H1 (cell line): Measurements from ENCODE around the gene PDE4C. TPM values are rescaled to one million over a fixed set of nuclear protein-coding genes. Genes with fewer than 3 reads are reported as not detected.

Experiments used
- CTCF ChIA-PET: fragments of 300-600 bp; sonication (Branson Sonifier 250); formaldehyde crosslinking; loops from one replicate; lab custom pipeline; 2021; ENCODE audit not compliant: partially characterized antibody; lab: Charles Lee
- POLR2A ChIA-PET: fragments of 300-600 bp; sonication (Branson Sonifier 250); formaldehyde crosslinking; loops from one replicate; lab custom pipeline; 2021; ENCODE audit warnings: inconsistent platforms; ENCODE audit not compliant: partially characterized antibody; lab: Charles Lee
- DNase-seq, 2 experiments: peaks; one replicate each; pipeline versions ENCODE4 v3.0.0 to v3.0.0-alpha.2; 2010 to 2022; ENCODE audit warnings: low spot score in 2 of 2, low read depth in 1 of 2, mixed read lengths in 1 of 2
- FAIRE-seq: peaks from 2 replicates; lab custom pipeline; 2011; peaks lifted over from hg19 to GRCh38; lab: Jason Lieb, UNC
- H2AFZ ChIP-seq: 2 replicates; pipeline ENCODE4 v1.8.1; 2012; ENCODE audit warnings: low read length, inconsistent platforms
- H2AK5ac ChIP-seq: 2 replicates; pipeline ENCODE4 v1.6.1; 2013; ENCODE audit warnings: low read depth, low read length
- H2BK120ac ChIP-seq: replicated peaks from 2 replicates; pipeline ENCODE3; 2013; ENCODE audit warnings: low read depth, low read length, inconsistent platforms
- H2BK12ac ChIP-seq: 2 replicates; pipeline ENCODE4 v1.6.1; 2013; ENCODE audit warnings: low read depth, low read length
- H2BK15ac ChIP-seq: 2 replicates; pipeline ENCODE4 v1.6.1; 2013; ENCODE audit warnings: low read length
- H2BK20ac ChIP-seq: 2 replicates; pipeline ENCODE4 v1.6.1; 2013; ENCODE audit warnings: low read length
- H2BK5ac ChIP-seq: 2 replicates; pipeline ENCODE4 v1.6.1; 2013; ENCODE audit warnings: low read depth, low read length
- H3K14ac ChIP-seq: 2 replicates; pipeline ENCODE4 v1.6.1; 2013; ENCODE audit warnings: inconsistent platforms; ENCODE audit not compliant: insufficient read length
- H3K18ac ChIP-seq: 2 replicates; pipeline ENCODE4 v1.6.1; 2013; ENCODE audit warnings: low read length; ENCODE audit errors: extremely low read depth
- H3K23ac ChIP-seq: 2 replicates; pipeline ENCODE4 v1.6.1; 2013; ENCODE audit warnings: inconsistent platforms; ENCODE audit not compliant: insufficient read length
- H3K23me2 ChIP-seq: 2 replicates; pipeline ENCODE4 v1.6.1; 2013; ENCODE audit warnings: low read depth, low read length
- H3K27ac ChIP-seq: 2 replicates; pipeline ENCODE4 v1.6.1; 2011; ENCODE audit warnings: low read depth, low read length, inconsistent platforms
- H3K27me3 ChIP-seq, 4 experiments: replicated peaks in 1 of 4; 1 replicate in 1 of 4; 2 replicates in 3 of 4; pipeline versions ENCODE4 v1.6.1 to v1.8.1; 2011 to 2013; ENCODE audit warnings: low read length in 3 of 4, mild to moderate bottlenecking in 3 of 4, inconsistent platforms in 2 of 4, mixed read lengths in 2 of 4, moderate library complexity in 1 of 4; ENCODE audit not compliant: control insufficient read depth in 3 of 4, insufficient read depth in 3 of 4; ENCODE audit errors: extremely low read depth in 1 of 4
- H3K36me3 ChIP-seq, 4 experiments: 2 replicates each; pipeline versions ENCODE4 v1.6.1 to v1.8.1; 2011 to 2013; ENCODE audit warnings: mild to moderate bottlenecking in 4 of 4, low read length in 3 of 4, moderate library complexity in 2 of 4, control low read depth in 1 of 4, inconsistent platforms in 1 of 4; ENCODE audit not compliant: insufficient read depth in 4 of 4, control insufficient read depth in 2 of 4
- H3K4ac ChIP-seq: replicated peaks from 2 replicates; pipeline ENCODE3; 2013; ENCODE audit warnings: low read length, low read depth, mixed read lengths, inconsistent platforms; ENCODE audit not compliant: insufficient read length
- H3K4me1 ChIP-seq, 4 experiments: replicated peaks in 1 of 4; 1 replicate in 1 of 4; 2 replicates in 3 of 4; pipeline versions ENCODE4 v1.6.1 to v1.8.1; 2011 to 2013; ENCODE audit warnings: low read length in 3 of 4, inconsistent platforms in 2 of 4, mixed read lengths in 1 of 4; ENCODE audit not compliant: insufficient read depth in 4 of 4, control insufficient read depth in 3 of 4
- H3K4me2 ChIP-seq, 2 experiments: 2 replicates each; pipeline versions ENCODE4 v1.6.1 to v1.8.1; 2011 to 2013; ENCODE audit warnings: low read depth in 2 of 2, low read length in 2 of 2, control low read depth in 1 of 2, inconsistent platforms in 1 of 2, mild to moderate bottlenecking in 1 of 2; ENCODE audit not compliant: insufficient read depth in 1 of 2
- H3K4me3 ChIP-seq, 4 experiments: fragments of 200-600, 300-600 bp in 1 of 4; sonication (generic), shearing (Covaris generic), sonication (Bioruptor Twin) in 1 of 4; 2 replicates each; pipeline versions ENCODE4 v1.5.1 to v1.8.1; 2011 to 2016; ENCODE audit warnings: low read length in 4 of 4, low read depth in 3 of 4, control low read depth in 2 of 4, inconsistent platforms in 2 of 4, mild to moderate bottlenecking in 2 of 4, mixed read lengths in 1 of 4, moderate library complexity in 1 of 4; ENCODE audit not compliant: insufficient read depth in 2 of 4; ENCODE audit errors: extremely low read depth in 1 of 4
- H3K56ac ChIP-seq: replicated peaks from 2 replicates; pipeline ENCODE3; 2013; ENCODE audit warnings: low read depth, mild to moderate bottlenecking, mixed read lengths, low read length, inconsistent platforms; ENCODE audit not compliant: insufficient read length
- H3K79me1 ChIP-seq: 2 replicates; pipeline ENCODE4 v1.6.1; 2013; ENCODE audit warnings: low read depth, low read length, control low read depth
- H3K79me2 ChIP-seq, 2 experiments: 2 replicates each; pipeline versions ENCODE4 v1.6.1 to v1.8.1; 2012 to 2013; ENCODE audit warnings: low read length in 2 of 2, mild to moderate bottlenecking in 2 of 2, inconsistent platforms in 1 of 2; ENCODE audit not compliant: insufficient read depth in 2 of 2, control insufficient read depth in 1 of 2
- H3K9ac ChIP-seq, 4 experiments: replicated peaks in 1 of 4; 1 replicate in 1 of 4; 2 replicates in 3 of 4; pipeline versions ENCODE4 v1.6.1 to v1.8.1; 2011 to 2013; ENCODE audit warnings: low read depth in 3 of 4, low read length in 3 of 4, control low read depth in 2 of 4, mild to moderate bottlenecking in 2 of 4, moderate library complexity in 2 of 4, inconsistent platforms in 1 of 4; ENCODE audit errors: extremely low read depth in 1 of 4
- H3K9me3 ChIP-seq, 2 experiments: 2 replicates each; pipeline versions ENCODE4 v1.6.1 to v1.8.1; 2012 to 2013; ENCODE audit warnings: mild to moderate bottlenecking in 2 of 2, moderate library complexity in 2 of 2, control low read depth in 1 of 2, inconsistent platforms in 1 of 2, low read depth in 1 of 2, low read length in 1 of 2, mixed read lengths in 1 of 2; ENCODE audit not compliant: insufficient read depth in 2 of 2
- H4K20me1 ChIP-seq, 2 experiments: replicated peaks in 1 of 2; 2 replicates each; pipeline versions ENCODE3 to v1.8.1; 2011 to 2013; ENCODE audit warnings: inconsistent platforms in 2 of 2, low read length in 2 of 2, mild to moderate bottlenecking in 1 of 2; ENCODE audit not compliant: insufficient read depth in 2 of 2, control insufficient read depth in 1 of 2
- H4K5ac ChIP-seq: 2 replicates; pipeline ENCODE4 v1.6.1; 2013; ENCODE audit warnings: low read length, low read depth, mixed read lengths, inconsistent platforms; ENCODE audit not compliant: insufficient read length
- H4K8ac ChIP-seq: 2 replicates; pipeline ENCODE4 v1.8.0; 2013; ENCODE audit warnings: mild to moderate bottlenecking, moderate library complexity, low read length, inconsistent platforms; ENCODE audit not compliant: insufficient read depth; ENCODE audit errors: extremely low read depth
- H4K91ac ChIP-seq: replicated peaks from 2 replicates; pipeline ENCODE3; 2013; ENCODE audit warnings: low read length, mixed read lengths, inconsistent platforms; ENCODE audit not compliant: insufficient read length
- BACH1 ChIP-seq: IDR thresholded peaks from 2 replicates; pipeline ENCODE4 v1.6.1; 2012; ENCODE audit warnings: low read length, improper control_type of control experiment
- BRCA1 ChIP-seq: IDR thresholded peaks from 2 replicates; pipeline ENCODE4 v1.6.1; 2012; ENCODE audit warnings: low read depth, low read length, improper control_type of control experiment
- E2F6 ChIP-seq: IDR thresholded peaks from 2 replicates; pipeline ENCODE4 v1.6.1; 2012; ENCODE audit warnings: inconsistent platforms
- HDAC2 ChIP-seq, 2 experiments: fragments of 300-600 bp in 1 of 2; sonication (generic) in 1 of 2; IDR thresholded peaks; 2 replicates each; pipeline ENCODE4 v1.6.1; 2011 to 2012; ENCODE audit warnings: low read depth in 2 of 2, low read length in 2 of 2, mild to moderate bottlenecking in 2 of 2, moderate library complexity in 2 of 2, borderline replicate concordance in 1 of 2, inconsistent platforms in 1 of 2
- KDM4A ChIP-seq: IDR thresholded peaks from one replicate; pipeline ENCODE4 v1.7.1; 2012; ENCODE audit warnings: low read depth, mild to moderate bottlenecking, moderate library complexity, low read length, inconsistent platforms; ENCODE audit not compliant: severe bottlenecking
- NRF1 ChIP-seq: IDR thresholded peaks from 2 replicates; pipeline ENCODE4 v1.6.1; 2011; ENCODE audit warnings: mild to moderate bottlenecking, low read depth, low read length, improper control_type of control experiment
- POLR2A ChIP-seq, 2 experiments: IDR thresholded peaks; 1 replicate in 1 of 2; 2 replicates in 1 of 2; pipeline ENCODE4 v1.6.1; 2011; ENCODE audit warnings: low read depth in 2 of 2, low read length in 2 of 2, mild to moderate bottlenecking in 2 of 2; ENCODE audit errors: control extremely low read depth in 1 of 2
- WGBS, 2 experiments: shearing (Covaris generic) in 1 of 2; methylation state at CpG; one replicate each; pipeline versions ENCODE4 v1.1.6 to v1.1.7; 2013 to 2015; ENCODE audit warnings: low lambda C conversion rate in 2 of 2, mixed read lengths in 2 of 2, inconsistent platforms in 1 of 2, low coverage in 1 of 2, missing lambda C conversion rate in 1 of 2; ENCODE audit not compliant: insufficient replicate concordance in 2 of 2, insufficient coverage in 1 of 2, insufficient read length in 1 of 2; ENCODE audit errors: extremely low coverage in 1 of 2, missing lambda C conversion rate in 1 of 2; 5-methylcytosine and 5-hydroxymethylcytosine counted together
- polyA plus RNA-seq, 7 experiments: library from polyadenylated mRNA; depleted of rRNA in 3 of 7; stranded (reverse) in 5 of 7; unstranded in 2 of 7; fragments of >200 nt in 5 of 7; fragments of 200-250 nt in 2 of 7; gene quantifications; 1 replicate in 5 of 7; 2 replicates in 1 of 7; 4 replicates in 1 of 7; pipeline versions ENCODE4 v1.2.1 to v1.2.3, GENCODE V29; 2011 to 2013; ENCODE audit warnings: missing spikeins in 2 of 7, mixed read lengths in 2 of 7
- total RNA-seq: library from RNA; stranded (reverse); fragmentation: NEBNext Ultra II Directional; extraction: Animal tissue kit (Norgen Biotek cat#: 25700); gene quantifications from 2 replicates; pipeline ENCODE4 v1.2.1, GENCODE V29; 2021

Gene PDE4C
- total and polyA plus RNA-seq, 2 of the 8 experiments (the other 6 are each of a cell fraction or from before 2014, with no cell fraction given), result 2.7 to 3.1 TPM

DNA sequence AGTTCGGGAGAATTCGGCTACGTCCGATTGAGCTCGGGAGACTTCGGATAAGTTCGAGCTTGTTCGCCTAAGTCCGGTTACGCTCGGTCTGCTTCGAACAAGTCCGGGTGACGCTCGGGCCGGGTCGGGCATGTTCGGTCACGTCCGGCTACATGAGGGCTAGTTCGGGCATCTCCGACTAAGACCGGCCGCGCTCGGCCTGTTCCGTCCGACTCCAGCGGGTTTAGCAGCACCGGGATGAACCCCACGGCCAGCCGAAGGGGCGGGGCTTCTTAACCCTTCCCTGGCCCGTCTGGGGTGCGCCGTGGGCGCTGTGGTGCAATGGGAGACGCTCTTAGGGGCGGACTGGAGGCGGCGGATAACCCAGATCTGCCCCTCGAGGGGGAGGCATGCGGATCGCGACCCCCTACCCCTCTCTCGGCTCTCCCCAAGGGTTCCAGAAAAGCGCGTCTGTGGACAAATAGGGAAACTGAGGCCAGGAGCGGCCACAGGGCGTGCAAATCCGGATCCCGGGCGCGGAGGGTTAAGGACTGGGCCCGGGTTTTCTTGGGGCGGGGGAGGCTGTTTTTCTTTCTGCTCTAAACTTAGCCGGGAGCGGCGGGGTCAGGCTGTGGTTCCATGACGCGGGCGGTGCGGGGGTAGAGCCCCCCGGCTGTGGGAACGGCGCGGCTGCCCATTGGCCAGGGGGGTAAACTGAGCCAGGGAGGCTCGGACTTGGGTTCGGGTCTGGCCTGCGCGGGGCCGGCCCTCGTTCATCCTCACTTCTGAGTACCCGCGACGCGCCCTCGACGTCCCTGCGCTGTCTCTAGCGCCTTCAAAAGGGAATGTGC lies 1.5 kb downstream of the PDE4C start:
- 6% methylated on average over 77 of the region's 81 CpGs; no CpG with 5 or more reads in 1 of the 2 experiments for WGBS, 2 experiments
- no peak overlapping the region for H2AK5ac ChIP-seq
- DNase-seq, result peak; percentile 99
- peaks cover 13% of the 10 kb centered on the region for H3K23me2 ChIP-seq
- H2BK15ac ChIP-seq, result 0 out of 2 replicates have a peak overlapping the region, but pooled peaks have one; percentile 72
- H3K36me3 ChIP-seq, result no peaks in the 10 kb centered on the region
- ChIA-PET CTCF (interaction anchor here (0.6 to 8.3 kb wide), 8 partner anchors 9 to 1257 kb away, joined by 3 to 87 read pairs (median 4); partner anchors contain the start of genes LSM4 and PIK3R2), POLR2A (interaction anchor here (1.0 to 6.5 kb wide), 10 partner anchors 8 to 98 kb away, joined by 3 to 59 read pairs (median 8); partner anchors contain the start of genes JUND, LSM4 and RAB3A)
- H3K18ac ChIP-seq, result peak overlapping the region; percentile 99
- peak overlapping the region; percentile 95 for H4K91ac ChIP-seq
- no peak overlapping the region for H3K4ac ChIP-seq
- H2AFZ ChIP-seq, result no peak overlapping the region; the same call in 1 of the 2 replicates
- no peak overlapping the region for H3K23ac ChIP-seq
- peak overlapping the region; percentile 99 for H2BK5ac ChIP-seq
- peak; percentile 98 for FAIRE-seq
- peak overlapping the region; percentile 54 to 77 (median 68) for H3K4me3 ChIP-seq
- H3K14ac ChIP-seq, result no peak overlapping the region
- H3K79me2 ChIP-seq, result no peaks in the 10 kb centered on the region
- peak overlapping the region; percentile 97 for H3K56ac ChIP-seq
- H3K9ac ChIP-seq, result peak overlapping the region in 3 of 4 experiments; percentile 82 to 85 (median 84); a peak in 5 of 7 replicates
- TF ChIP-seq BRCA1, result no peak
- TF ChIP-seq POLR2A (IDR thresholded peaks at IDR 0.05; ENCODE audit: control extremely low read depth in 1 of 2, low read depth in 2 of 2, low read length in 2 of 2), result no peak
- TF ChIP-seq E2F6, result peak; percentile 31; the same call in 1 of the 2 replicates
- TF ChIP-seq KDM4A, result peak; percentile 20
- 0 out of 4 replicates have a peak, but pooled peaks of 1 of the 2 experiments have one; percentile 35 for TF ChIP-seq HDAC2 (IDR thresholded peaks at IDR 0.05; ENCODE audit: borderline replicate concordance in 1 of 2, low read depth in 2 of 2, low read length in 2 of 2)
- TF ChIP-seq NRF1, result no peak
- no peak for TF ChIP-seq BACH1
- H2BK120ac ChIP-seq, result no peak overlapping the region
- H3K4me1 ChIP-seq, result peaks cover 0 to 20% (median 16%) of the 10 kb centered on the region in 4 experiments; a peak in 6 of 7 replicates
- 0 out of 2 replicates have a peak overlapping the region, but pooled peaks have one; percentile 88 for H2BK12ac ChIP-seq
- H4K20me1 ChIP-seq, result no peaks in the 10 kb centered on the region
- H3K27me3 ChIP-seq, result peaks cover 10 to 23% (median 17%) of the 10 kb centered on the region in 4 experiments
- H4K8ac ChIP-seq, result peak overlapping the region; percentile 94; the same call in 1 of the 2 replicates
- H3K9me3 ChIP-seq, result no peaks in the 10 kb centered on the region
- peak overlapping the region; percentile 72 to 98 for H3K4me2 ChIP-seq
- no peak overlapping the region for H4K5ac ChIP-seq
- H2BK20ac ChIP-seq, result 0 out of 2 replicates have a peak overlapping the region, but pooled peaks have one; percentile 34
- H3K79me1 ChIP-seq, result no peaks in the 10 kb centered on the region
- peak overlapping the region; percentile 89 for H3K27ac ChIP-seq
